ENCODE data around the gene PTPRO.

Gene PTPRO

GRCh38 chr12:15276088-15276698 is 46.1 kb upstream of the PTPRO start:
- Histone ChIP-seq H3K9me3 (ENCODE audit: control insufficient read depth, insufficient read depth, low read length) (no peaks in the 10 kb centered on the region), H3K27ac (ENCODE audit: low read depth, low read length) (no peak overlapping the region), H3K27me3 (ENCODE audit: control insufficient read depth, low read length) (0 out of 2 replicates have a peak, but pooled peaks cover 3% of the 10 kb centered on the region), H3K9me2 (replicated peaks; ENCODE audit: control insufficient read depth, low read length) (no peaks in the 10 kb centered on the region), H3K4me2 (ENCODE audit: low read length) (no peak overlapping the region), H3K36me3 (ENCODE audit: control insufficient read depth, low read length) (no peaks in the 10 kb centered on the region), H3K4me1 (ENCODE audit: control insufficient read depth, low read length) (no peaks in the 10 kb centered on the region), H3K79me2 (ENCODE audit: control insufficient read depth, low read length) (no peaks in the 10 kb centered on the region), H3F3A (ENCODE audit: control insufficient read depth, insufficient read depth) (no peaks in the 10 kb centered on the region), H3K4me3 (ENCODE audit: low read length) (no peak overlapping the region), H4K20me1 (ENCODE audit: control insufficient read depth, insufficient read depth, low read depth, low read length) (no peaks in the 10 kb centered on the region)
- TF ChIP-seq, protein P1, sequence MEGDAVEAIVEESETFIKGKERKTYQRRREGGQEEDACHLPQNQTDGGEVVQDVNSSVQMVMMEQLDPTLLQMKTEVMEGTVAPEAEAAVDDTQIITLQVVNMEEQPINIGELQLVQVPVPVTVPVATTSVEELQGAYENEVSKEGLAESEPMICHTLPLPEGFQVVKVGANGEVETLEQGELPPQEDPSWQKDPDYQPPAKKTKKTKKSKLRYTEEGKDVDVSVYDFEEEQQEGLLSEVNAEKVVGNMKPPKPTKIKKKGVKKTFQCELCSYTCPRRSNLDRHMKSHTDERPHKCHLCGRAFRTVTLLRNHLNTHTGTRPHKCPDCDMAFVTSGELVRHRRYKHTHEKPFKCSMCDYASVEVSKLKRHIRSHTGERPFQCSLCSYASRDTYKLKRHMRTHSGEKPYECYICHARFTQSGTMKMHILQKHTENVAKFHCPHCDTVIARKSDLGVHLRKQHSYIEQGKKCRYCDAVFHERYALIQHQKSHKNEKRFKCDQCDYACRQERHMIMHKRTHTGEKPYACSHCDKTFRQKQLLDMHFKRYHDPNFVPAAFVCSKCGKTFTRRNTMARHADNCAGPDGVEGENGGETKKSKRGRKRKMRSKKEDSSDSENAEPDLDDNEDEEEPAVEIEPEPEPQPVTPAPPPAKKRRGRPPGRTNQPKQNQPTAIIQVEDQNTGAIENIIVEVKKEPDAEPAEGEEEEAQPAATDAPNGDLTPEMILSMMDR (IDR thresholded peaks at IDR 0.05; ENCODE audit: low read depth, low read length, poor library complexity, severe bottlenecking), result peak; percentile 70
- TF ChIP-seq EZH2phosphoT487 (IDR thresholded peaks at IDR 0.05; ENCODE audit: borderline replicate concordance, low read length), result no peak

- no peaks in the 10 kb centered on the region for H3K79me2 ChIP-seq (ENCODE audit: control insufficient read depth, low read length)
- no peaks in the 10 kb centered on the region for H3K9me2 ChIP-seq (replicated peaks; ENCODE audit: control insufficient read depth, low read length)
- H3K36me3 ChIP-seq (ENCODE audit: control insufficient read depth, low read length), result no peaks in the 10 kb centered on the region
- TF ChIP-seq EZH2phosphoT487 (IDR thresholded peaks at IDR 0.05; ENCODE audit: borderline replicate concordance, low read length), result no peak
- TF ChIP-seq, protein P1 (IDR thresholded peaks at IDR 0.05; ENCODE audit: low read depth, low read length, poor library complexity, severe bottlenecking), result no peak
- H3K9me3 ChIP-seq (ENCODE audit: control insufficient read depth, insufficient read depth, low read length), result no peaks in the 10 kb centered on the region
- no peaks in the 10 kb centered on the region for H3F3A ChIP-seq (ENCODE audit: control insufficient read depth, insufficient read depth)
- H3K4me3 ChIP-seq (ENCODE audit: low read length), result no peak overlapping the region
- H3K4me1 ChIP-seq (ENCODE audit: control insufficient read depth, low read length), result no peaks in the 10 kb centered on the region
- no peak overlapping the region for H3K27ac ChIP-seq (ENCODE audit: low read depth, low read length)
- no peaks in the 10 kb centered on the region for H4K20me1 ChIP-seq (ENCODE audit: control insufficient read depth, insufficient read depth, low read depth, low read length)
- H3K4me2 ChIP-seq (ENCODE audit: low read length), result no peak overlapping the region
- 0 out of 2 replicates have a peak, but pooled peaks cover 3% of the 10 kb centered on the region for H3K27me3 ChIP-seq (ENCODE audit: control insufficient read depth, low read length)
Measured at GRCh38 chr12:15278816-15279658, 43.3 kb upstream of the PTPRO start.

GRCh38 chr12:15280930-15281329 is 41.4 kb upstream of the PTPRO start:
- Histone ChIP-seq H3K27me3 (ENCODE audit: control insufficient read depth, low read length) (0 out of 2 replicates have a peak, but pooled peaks cover 3% of the 10 kb centered on the region), H3K9me3 (ENCODE audit: control insufficient read depth, insufficient read depth, low read length) (no peaks in the 10 kb centered on the region), H4K20me1 (ENCODE audit: control insufficient read depth, insufficient read depth, low read depth, low read length) (no peaks in the 10 kb centered on the region), H3K27ac (ENCODE audit: low read depth, low read length) (no peak overlapping the region), H3K36me3 (ENCODE audit: control insufficient read depth, low read length) (no peaks in the 10 kb centered on the region), H3K4me3 (ENCODE audit: low read length) (no peak overlapping the region), H3F3A (ENCODE audit: control insufficient read depth, insufficient read depth) (no peaks in the 10 kb centered on the region), H3K4me2 (ENCODE audit: low read length) (no peak overlapping the region), H3K9me2 (replicated peaks; ENCODE audit: control insufficient read depth, low read length) (no peaks in the 10 kb centered on the region), H3K79me2 (ENCODE audit: control insufficient read depth, low read length) (no peaks in the 10 kb centered on the region), H3K4me1 (ENCODE audit: control insufficient read depth, low read length) (no peaks in the 10 kb centered on the region)
- TF ChIP-seq, protein P1 (IDR thresholded peaks at IDR 0.05; ENCODE audit: low read depth, low read length, poor library complexity, severe bottlenecking), result no peak
- TF ChIP-seq EZH2phosphoT487 (IDR thresholded peaks at IDR 0.05; ENCODE audit: borderline replicate concordance, low read length), result no peak
